ENCODE measurements around the gene RAB10. TPM values are rescaled to one million over a fixed set of nuclear protein-coding genes. Genes with fewer than 3 reads are reported as not detected.

RAB10 gene
- total and polyA plus RNA-seq, 9 of the 15 experiments (the other 6 are each of a cell fraction or from before 2014, with no cell fraction given), result 25.1 to 214 (median 157) TPM

GRCh38 chr2:26033818-26034636, at the start of gene RAB10 (continued):
- TF ChIP-seq NBN (IDR thresholded peaks at IDR 0.05; ENCODE audit: low read depth) (peak; percentile 75; the same call in 1 of the 2 replicates), ZNF830 (CRISPR knock-in tag; IDR thresholded peaks at IDR 0.05) (peak; percentile 60; the same call in 1 of the 2 replicates), SLC30A9 (CRISPR knock-in tag; IDR thresholded peaks at IDR 0.05) (no peak), HLTF (IDR thresholded peaks at IDR 0.05) (peak; percentile 60; the same call in 1 of the 2 replicates), BRCA1 (IDR thresholded peaks at IDR 0.05) (no peak), BRCA1 (CRISPR knock-in tag; IDR thresholded peaks at IDR 0.05) (no peak), SRSF3 (IDR thresholded peaks at IDR 0.05; ENCODE audit: insufficient read depth, low read length) (no peak), RBM22 (IDR thresholded peaks at IDR 0.05; ENCODE audit: low read depth, low read length, poor library complexity, severe bottlenecking) (peak; percentile 70), FUS (optimal IDR thresholded peaks at IDR 0.05; ENCODE audit: low read depth, low read length) (no peak), ZBED1 (IDR thresholded peaks at IDR 0.05) (peak; percentile 79; the same call in 1 of the 2 replicates), AFF4 (CRISPR knock-in tag; IDR thresholded peaks at IDR 0.05) (peak; percentile 90), STAT6 (CRISPR knock-in tag; IDR thresholded peaks at IDR 0.05) (no peak), ZNF140 (CRISPR knock-in tag; IDR thresholded peaks at IDR 0.05) (no peak), ATF3 (IDR thresholded peaks at IDR 0.05) (no peak), ATF3 (CRISPR knock-in tag; conservative IDR thresholded peaks at IDR 0.05) (0 out of 2 replicates have a peak, but pooled peaks have one; percentile 67), CAMTA2 (CRISPR knock-in tag; conservative IDR thresholded peaks at IDR 0.05) (no peak), CTBP1 (IDR thresholded peaks at IDR 0.05; ENCODE audit: borderline replicate concordance) (peak; percentile 93), MYNN (IDR thresholded peaks at IDR 0.05) (0 out of 2 replicates have a peak, but pooled peaks have one; percentile 7), MYNN (CRISPR knock-in tag; IDR thresholded peaks at IDR 0.05) (no peak), ILK (tag; IDR thresholded peaks at IDR 0.05; ENCODE audit: borderline replicate concordance, low read depth) (no peak), RCOR1 (IDR thresholded peaks at IDR 0.05; ENCODE audit: borderline replicate concordance in 1 of 2, low read depth in 2 of 2, low read length in 2 of 2) (0 out of 4 replicates have a peak, but pooled peaks of 1 of the 2 experiments have one; percentile 12)
